Activated CD4-positive, alpha-beta T cell treated with anti-CD3 and anti-CD28 coated beads, Interleukin-2, amount 50 U/mL, for 4 hours (primary cell): Measurements from ENCODE around the gene CPAMD8.
"Not testable (repeated sequence)": the region's sequence is repeated elsewhere in the genome, so short reads cannot be mapped to it uniquely, and the experiment has no call there.

ENCODE experiments used
- DNase-seq, 2 experiments: peaks; one replicate each; pipeline ENCODE4 v3.0.0-alpha.2; 2020

CPAMD8 gene

DNA sequence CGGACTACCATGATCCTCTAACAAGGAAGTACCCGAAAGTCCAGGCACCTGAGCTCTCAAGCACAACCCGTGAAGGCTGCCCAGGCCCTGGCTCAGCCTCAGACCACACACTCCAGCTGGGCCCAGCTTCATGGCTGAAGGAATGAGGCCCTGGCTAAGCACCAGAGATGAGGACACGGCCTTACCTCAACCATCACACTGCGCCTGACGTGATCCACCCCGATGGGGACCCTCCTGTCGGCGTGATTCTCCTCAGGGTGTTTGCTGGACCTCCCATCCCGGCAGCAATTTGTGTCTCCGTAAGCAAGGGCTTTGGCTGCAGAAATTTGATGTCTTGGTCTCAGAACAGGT is 81.3 kb downstream of the CPAMD8 start:
- no peak for DNase-seq

DNA sequence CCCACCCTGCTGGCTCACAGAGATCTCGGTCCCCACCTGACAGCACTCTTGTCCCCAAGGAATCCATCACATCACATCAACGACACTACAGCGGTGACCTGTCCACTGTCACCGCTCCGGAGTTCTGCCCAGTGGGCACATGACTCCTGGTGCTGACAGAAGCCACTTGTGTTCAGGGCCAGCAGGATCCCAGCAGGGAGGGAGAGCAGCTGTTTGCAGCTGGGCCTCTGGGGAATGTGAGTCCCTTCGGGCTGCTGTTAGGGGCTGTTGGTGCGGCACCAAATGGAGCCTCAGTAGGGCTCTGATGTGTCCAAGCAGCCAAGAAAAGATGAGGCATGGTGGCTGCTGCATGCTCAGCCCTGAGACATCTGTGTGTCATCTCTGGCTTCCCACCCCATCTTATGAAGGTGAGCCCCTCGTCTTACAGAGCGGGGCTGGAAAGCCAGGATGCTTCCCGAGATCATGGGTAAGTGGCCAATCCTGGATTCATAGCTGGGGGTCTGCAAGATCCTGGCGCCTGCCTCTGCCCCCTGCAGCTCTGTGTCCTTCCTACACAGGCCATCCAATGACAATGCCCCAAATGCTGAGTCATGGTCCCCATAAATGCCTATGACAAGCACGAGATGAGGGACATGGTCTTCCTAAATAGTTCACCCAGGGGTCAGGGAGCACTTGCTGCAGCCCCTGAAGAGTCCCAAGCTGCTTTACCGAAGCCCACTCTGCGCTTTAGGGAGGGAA is 81.8 kb downstream of the CPAMD8 start:
- DNase-seq: no peak

DNA sequence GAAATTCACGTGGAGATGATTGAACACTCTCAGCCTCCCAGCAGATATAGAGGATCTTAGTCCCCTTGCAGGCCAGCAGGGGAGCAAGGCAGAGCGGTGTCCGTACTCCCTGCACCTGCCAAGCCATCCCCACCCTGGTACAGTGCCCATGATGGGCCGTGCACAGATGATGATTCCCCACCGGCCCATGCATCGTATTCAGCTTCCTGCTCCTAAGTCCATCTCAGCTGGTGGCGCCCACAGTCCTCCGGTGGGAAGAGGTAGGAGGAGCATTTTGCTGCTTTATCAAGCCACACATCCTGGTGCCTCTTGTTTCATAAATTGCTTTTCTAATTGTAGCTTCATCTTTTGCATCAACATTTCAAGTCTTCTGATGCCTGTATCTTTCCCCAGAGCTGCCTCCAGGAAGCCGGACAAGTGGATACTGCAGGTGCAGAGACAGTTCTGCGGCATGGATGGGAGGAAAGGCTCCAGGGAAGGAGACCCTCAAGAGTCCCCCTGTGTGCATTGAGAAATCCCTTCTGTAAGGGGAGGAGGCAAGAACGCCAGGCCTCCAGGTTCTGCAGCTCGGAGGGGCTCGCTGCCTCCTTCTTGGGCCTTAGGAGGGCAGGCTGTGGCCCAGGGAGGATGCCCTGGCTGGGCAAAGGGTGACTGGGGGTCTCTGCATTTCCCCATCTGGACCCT is 82.5 kb downstream of the CPAMD8 start:
- no peak for DNase-seq

DNA sequence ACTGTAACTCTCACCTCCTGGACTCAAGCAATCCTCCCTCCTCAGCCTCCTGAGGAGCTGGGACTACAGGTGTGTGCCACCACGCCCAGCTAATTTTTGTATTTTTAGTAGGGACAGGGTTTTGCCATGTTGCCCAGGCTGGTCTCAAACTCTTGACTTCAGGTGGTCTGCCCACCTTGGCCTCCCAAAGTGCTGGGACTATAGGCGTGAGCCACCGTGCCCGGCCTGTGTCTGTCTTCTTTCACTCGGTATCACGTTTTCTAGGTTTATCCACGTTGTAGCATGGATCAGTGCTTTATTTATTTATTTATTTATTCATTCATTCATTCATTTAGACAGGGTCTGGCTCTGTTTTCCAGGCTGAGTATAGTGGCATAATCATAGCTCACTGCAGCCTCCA is 83.5 kb downstream of the CPAMD8 start:
- not testable (repeated sequence) for DNase-seq

DNA sequence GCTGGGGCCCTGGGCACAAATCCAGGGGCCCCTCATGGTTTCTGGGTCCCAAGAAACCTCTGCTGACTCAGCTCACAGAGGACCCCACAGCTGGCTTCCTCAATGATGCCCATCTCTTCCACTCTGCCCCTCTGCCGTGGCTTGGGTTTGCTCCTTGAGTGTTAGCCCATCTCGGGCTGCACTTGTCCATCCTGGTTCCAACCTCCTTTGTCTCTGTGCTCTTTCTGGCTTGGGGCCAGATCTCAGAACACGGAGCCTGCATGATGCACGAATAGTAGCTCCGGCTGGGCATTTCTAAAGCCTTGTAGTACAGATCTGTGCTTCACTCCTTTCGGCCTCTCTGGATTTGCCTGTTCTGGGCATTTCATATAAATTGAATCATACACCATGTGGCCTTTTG is 84.0 kb downstream of the CPAMD8 start:
- no peak for DNase-seq

DNA sequence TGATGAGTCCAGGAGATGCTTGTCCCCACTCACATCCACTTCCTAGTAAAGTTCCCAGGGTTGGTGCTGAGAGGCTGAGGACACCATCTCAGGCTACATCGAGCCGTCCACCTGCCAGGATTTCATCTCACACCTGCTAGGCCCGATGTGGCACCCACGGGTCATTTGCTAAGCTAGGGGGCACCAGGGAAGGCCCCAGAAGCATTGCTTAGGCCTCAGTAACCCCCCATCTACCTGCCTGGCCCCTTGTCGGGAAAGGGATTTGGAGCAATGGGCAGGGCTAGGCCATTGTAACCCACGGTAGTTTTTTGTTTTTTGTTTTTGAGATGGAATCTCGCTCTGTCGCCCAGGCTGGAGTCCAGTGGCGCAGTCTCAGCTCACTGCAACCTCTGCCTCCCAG is 86.0 kb downstream of the CPAMD8 start:
- no peak for DNase-seq

DNA sequence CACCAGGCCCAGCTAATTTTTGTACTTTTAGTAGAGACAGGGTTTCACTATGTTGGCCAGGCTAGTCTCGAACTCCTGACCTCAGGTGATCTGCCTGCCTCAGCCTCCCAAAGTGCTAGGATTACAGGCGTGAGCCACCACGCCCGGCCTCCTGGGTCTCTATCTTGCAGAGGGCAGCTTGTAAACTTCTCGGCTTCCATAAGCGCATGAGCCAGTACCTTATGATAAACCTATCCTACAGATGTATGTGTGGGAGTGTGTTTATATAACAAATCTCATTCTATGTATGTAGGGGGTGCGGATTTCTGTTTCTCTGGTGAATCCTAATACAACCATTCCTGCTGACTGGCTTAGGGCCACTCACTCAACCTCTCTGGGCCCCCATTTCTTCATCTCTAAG is 86.5 kb downstream of the CPAMD8 start:
- not testable (repeated sequence) for DNase-seq

DNA sequence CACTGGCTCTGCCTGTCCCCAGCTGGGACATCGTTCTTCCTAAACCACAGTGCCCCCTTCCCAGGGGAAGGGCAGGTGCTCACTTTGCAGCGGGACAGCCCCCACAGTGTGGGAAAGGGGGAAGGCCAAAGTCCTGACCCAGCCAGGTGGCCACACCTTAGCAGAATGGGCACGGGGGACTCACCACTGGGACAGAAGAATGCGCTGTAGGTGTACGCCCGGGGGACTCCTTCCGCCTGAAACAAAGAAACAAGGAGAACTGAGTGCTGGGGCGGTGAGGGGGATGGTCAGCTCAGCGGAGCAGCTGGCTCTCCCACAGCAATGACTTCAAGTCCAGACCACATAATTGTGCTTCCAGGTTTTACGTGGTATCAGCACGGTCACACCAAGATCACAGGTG is 88.4 kb downstream of the CPAMD8 start:
- no peak for DNase-seq

DNA sequence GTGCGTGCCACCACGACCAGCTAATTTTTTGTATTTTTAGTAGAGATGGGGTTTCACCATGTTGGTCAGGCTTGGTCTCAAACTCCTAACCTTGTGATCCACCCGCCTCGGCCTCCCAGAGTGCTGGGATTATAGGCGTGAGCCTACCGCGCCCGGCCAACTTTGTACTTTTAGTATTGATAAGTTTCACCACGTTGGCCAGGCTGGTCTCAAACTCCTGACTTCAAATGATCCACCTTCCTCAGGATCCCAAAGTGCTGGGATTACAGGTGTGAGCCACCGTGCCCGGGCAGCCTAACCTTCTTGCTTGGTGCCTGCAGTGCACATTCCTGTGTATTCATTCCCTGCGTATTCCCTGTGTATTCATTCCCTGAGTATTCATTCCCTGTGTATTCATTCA is 88.8 kb downstream of the CPAMD8 start:
- not testable (repeated sequence) for DNase-seq

DNA sequence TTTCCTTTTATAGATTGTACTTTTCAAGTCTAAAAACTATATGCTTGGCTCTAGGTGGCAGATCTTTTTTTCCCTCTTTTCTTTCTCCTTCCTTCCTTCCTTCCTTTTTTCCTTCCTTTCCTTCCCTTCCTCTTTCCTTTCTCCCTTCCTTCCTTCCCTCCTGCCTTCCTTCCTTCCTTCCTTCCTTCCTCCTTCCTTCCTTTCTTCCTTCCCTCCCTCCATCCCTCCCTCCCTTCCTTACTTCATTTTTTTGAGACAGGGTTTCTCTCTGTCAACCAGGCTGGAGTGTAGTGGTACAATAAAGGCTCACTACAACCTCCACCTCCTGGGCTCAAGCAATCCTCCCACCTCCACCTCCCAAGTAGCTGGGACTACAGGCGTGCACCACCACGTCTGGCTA is 89.7 kb downstream of the CPAMD8 start:
- no peak for DNase-seq

DNA sequence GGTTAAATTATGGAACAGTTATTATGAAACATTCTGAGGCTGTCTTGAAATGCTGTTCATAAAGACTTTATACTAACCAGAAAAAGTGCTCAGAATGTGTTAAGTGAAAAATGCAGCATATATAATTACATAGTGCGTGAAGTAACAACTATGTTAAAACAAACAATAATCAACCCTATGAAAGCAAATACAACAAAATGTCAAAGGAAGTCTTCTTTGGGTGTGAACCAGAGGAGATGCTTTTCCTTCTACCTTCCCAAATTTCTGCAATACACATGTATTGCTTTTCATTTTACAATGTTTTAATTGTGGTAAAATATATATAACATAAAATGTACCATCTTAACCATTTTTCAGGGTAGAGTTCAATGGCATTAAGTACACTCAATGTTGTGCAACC is 92.1 kb downstream of the CPAMD8 start:
- DNase-seq: no peak

DNA sequence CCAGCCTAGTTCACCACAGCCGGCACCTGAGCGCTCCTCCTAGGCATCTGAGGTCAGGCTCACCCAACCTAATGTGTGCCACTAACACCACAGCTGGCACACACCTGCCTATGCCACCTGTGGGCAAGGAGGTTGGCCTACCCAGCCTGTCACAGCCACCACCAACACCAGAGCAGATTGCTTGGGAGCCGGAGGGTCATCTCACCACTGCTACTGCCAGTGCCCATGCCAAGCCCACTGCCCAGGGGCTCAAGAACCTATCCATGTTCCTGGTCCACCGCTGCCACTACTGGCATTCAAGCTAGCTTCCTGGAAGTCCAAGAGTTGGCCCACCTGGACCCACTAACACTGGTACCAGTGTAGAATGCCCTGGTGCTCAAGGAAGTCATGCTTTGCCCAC is 95.3 kb downstream of the CPAMD8 start:
- DNase-seq: no peak

DNA sequence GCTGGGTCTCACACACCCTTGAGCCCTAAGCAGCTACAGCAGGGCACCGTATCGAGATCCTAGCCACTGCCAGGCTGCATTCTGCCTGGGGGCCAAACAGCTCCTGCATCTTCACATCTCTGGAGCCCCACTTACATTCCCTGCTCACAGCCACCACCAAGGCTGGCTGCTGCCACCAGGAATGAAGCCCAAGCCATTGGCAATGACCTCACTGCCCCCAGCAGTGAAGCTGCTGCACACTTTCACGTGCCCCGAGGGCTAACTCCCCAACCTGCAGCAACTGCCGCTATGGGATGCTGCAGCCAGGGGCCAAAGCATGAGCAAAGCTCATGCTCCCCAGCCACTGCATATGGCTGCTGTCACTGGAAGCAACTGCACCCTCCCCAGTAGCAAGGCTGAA is 95.9 kb downstream of the CPAMD8 start:
- no peak for DNase-seq

DNA sequence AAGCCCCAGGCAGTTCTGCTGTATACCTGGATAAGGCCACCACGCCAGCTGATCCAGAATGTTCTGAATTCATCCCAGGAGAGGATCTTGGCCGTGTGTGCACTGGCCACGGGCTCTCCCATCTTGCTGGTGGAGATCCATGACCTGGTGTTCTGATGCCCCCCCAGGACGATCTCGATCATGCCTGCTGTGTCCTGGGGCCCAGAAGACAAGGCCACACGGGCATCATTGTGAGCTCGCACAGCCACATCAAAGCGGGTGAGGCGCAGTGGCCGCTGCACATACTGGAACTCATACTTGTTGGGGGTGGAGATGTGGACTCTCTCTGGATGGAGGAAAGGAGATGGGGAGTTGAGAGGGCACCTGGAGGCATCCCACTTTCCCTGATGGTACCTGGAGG is 97.7 kb downstream of the CPAMD8 start:
- no peak for DNase-seq

DNA sequence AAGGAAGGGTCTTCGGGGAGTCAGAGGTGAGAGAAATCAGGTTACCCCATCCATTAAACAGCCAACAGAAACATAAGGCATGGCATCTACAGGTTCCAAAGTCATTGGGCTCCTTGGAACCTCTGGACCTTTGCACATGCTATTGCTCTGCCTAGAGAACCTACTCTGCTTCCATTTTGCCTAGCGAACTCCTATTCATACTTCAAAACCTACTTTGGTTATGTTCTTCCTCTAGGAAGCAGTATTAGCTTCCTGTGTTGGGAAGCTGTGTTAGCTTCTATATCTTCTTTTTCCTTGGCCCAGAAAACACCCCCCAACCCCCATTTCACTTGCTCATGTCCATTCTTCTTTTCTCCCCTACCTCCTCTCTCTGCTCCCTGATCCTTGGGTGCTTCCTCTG is 98.3 kb downstream of the CPAMD8 start:
- DNase-seq: no peak

DNA sequence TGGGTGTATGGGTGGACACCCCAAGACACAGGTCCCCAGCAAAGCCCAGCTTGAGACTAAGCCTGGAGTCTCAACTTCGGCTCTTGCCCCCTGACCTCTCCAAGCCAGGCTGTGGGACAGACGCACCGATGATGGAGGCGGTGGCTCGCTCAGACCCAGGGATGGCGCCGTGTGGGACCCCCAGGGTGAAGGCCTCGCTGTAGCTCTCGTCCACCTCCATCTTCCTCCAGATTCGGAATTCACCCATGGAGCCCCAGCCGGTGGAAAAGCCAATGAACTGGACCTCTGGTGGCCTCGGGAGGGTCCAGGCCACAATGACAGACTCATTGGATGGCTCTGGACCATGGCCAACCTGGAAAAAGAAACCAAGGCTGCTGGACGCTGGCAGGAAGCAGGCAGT is 98.7 kb downstream of the CPAMD8 start:
- no peak for DNase-seq

DNA sequence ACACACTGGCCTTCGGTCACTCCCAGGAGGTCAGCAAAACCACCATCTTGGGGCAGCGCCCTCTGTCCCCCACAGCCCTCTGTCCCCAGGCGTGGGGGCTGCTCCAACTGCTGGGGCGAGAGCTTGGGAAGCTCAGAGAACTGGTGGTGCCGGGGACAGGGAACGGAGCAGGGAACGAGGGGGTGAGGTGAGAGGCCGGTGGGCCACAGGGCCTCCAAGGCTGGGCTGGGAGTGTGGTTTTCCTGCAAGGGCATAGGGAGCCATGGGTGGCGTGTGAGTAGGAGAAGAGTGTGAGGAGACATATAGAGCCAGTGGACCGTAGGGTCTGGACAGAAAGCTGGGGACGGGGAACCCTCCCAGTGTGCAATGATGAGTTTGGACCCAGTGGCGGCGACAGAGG is 103.7 kb downstream of the CPAMD8 start:
- DNase-seq: no peak

DNA sequence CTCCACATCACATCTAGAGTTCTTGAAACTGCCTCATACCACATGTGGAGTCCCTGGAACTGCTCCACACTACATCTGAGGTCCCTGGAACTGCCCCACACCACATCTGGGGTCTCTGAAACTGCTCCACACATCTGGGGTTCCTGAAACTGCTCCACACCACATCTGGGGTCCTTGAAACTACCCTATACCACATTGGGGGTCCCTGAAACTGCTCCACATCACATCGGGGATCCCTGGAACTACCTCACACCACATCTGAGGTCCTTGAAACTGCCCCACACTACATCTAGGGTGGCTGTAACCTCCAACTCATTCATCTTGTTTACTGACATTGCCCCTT is 104.0 kb downstream of the CPAMD8 start:
- DNase-seq: no peak

DNA sequence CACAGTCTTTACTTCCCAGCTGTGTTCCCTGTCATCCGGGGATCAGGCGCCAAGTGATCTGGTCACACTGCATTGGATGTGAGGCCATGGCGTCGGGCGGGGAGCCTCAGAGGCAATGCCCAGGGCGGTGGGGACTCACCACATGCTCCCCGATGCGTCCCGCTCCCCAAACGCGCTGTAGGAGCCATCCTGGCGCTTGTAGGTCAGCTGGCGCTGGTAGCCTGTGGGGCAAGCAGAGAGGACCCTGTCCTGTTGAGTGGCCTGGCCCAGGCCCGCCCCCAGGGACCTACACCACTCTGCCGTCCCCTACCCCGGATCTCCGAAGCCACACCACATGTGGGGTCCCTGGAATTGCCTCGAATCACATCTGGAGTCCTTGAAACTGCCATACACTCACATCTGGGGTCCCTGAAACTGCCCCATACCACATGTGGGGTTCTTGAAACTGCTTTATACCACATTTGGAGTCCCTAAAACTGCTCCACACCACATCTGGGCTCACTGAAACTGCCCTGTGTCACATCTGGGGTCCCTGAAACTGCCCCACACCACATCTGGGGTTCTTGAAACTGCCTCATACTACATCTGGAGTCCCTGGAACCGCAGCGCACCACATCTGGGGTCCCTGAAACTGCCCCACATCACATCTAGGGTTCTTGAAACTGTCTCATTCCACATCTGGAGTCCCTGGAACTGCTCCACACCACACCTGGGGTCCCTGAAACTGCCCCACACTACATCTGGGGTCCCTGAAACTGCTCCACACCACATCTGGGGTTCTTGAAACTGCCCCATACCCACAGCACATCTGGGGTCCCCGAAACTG is 104.6 kb downstream of the CPAMD8 start:
- DNase-seq: no peak

DNA sequence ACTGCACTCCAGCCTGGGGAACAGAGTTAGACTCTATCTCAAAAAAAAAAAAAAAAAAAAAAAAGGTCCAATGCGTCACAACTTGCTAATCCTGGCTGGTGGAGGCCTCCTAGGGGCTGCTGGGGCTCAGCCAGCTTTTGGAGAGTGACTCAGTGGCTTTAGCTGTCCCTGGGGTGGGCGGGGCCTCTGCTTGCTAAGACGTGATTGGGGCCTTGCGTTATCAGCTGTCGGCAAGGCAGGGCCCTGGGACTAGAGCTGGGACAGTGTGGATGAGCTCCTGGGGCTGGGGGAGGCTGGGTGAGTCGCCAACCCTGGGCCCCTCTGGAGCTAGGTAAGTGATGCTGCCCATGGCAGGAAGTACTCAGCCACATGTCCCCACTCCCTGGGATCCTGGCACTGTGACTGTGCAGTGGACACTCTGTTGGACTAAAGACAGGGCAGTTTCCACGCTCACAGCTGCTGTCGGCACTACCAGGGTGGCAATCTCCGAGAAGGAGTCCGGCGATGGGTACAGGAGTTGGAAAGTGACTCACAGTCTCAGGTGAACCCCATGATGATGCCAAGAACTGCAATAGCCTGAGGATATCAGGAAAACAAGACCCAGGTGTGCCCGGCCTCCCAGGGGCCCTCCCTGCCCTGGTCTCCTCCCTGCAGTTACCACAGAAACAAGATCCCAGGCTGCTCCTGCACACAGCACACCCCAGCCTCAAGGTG is 105.6 kb downstream of the CPAMD8 start:
- no peak for DNase-seq

DNA sequence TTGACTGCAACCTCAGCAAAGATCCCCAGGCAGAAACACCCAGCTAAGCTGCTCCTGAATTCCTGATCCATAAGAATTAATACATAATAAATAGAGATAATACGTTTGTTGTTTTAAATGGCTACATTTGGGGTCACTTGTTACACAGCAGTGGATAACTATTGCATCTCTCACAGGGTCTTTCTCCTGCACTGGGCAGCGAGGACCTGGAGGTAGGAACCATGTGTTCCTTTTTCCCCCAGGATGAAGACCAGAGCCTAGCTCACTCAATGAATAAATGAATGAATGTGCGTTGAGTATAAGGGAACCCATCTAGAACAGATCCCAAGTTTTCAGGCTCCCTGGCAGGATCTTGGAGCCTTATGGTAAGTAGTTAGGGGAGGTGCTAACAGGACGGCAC is 107.1 kb downstream of the CPAMD8 start:
- DNase-seq: no peak

DNA sequence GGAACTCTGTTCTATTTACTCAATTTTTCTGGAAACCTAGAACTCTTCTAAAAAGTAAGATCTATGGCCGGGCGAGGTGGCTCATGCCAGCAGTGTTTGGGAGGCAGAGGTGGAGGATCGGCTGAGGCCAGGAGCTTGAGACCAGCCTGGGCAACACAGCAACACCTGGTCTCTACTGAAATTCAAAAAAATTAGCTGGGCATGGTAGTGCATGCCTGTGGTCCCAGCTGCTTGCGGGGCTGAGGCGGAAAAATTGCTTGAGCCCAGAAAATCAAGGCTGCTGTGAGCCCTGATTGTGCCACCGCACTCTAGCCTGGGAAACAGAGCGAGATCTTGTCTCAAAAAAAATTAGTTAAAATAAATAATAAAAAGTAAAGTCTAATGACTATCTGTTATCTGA is 109.2 kb downstream of the CPAMD8 start:
- DNase-seq: no peak

DNA sequence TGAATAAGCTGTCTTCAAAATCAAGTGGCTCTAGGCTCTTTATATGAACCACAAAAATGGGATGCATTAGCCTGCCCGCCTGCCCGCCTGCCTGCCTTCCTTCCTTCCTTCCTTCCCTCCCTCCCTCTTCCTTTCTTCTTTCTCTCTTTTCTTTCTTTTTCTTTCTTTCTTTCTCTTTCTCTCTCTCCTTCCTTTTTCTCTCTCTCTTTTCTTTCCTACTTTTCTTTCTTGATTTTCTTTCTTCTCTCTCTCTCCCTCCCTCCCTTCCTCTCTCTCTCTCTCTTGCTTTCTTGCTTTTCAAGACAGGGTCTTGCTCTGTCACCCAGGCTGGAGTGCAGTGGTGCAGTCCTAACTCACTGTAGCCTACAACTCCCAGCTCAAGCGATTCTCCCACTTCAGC is 110.9 kb downstream of the CPAMD8 start:
- DNase-seq: no peak

DNA sequence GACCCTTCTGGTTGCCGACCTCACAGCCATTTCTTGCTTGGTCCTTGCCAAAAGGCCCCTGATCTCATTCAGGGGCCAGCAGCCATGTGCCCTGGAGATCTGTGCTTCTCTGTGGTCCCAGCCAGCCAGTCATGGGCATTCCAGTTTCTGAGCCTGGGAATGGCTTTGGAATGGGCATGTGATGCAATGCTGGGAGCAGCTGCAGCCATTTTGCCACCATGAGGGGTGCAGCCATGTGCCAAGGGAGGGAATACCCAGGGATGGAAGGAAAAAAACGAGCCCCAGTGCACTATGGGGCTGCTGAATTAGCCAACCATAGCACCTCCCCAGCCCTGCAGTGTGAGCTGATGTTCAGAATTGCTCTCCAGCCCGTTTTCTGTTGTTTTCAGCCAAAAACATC is 111.5 kb downstream of the CPAMD8 start:
- no peak for DNase-seq
